H7 (cell line): ENCODE data around the gene SGMS1. TPM values are rescaled to one million over a fixed set of nuclear protein-coding genes. Genes with fewer than 3 reads are reported as not detected.
A peak's percentile ranks its signal among the peaks of the same experiment; 100 is the strongest.
"Not testable (repeated sequence)": the region's sequence is repeated elsewhere in the genome, so short reads cannot be mapped to it uniquely, and the experiment has no call there.

Source experiments
- DNase-seq: peaks from one replicate; pipeline ENCODE4 v3.0.0; 2012
- H3K27me3 ChIP-seq: 2 replicates; pipeline ENCODE4 v1.6.0; 2011; ENCODE audit warnings: mild to moderate bottlenecking, low read length; ENCODE audit not compliant: control insufficient read depth, insufficient read depth
- H3K36me3 ChIP-seq: replicated peaks from 2 replicates; pipeline ENCODE4 v1.5.1; 2011; ENCODE audit warnings: low read length; ENCODE audit not compliant: control insufficient read depth, insufficient read depth
- H3K4me3 ChIP-seq: 2 replicates; pipeline ENCODE4 v1.5.1; 2011; ENCODE audit warnings: low read depth, mild to moderate bottlenecking, control low read depth, low read length, moderate library complexity; ENCODE audit not compliant: insufficient read depth
- total RNA-seq: library from RNA; depleted of rRNA; stranded (reverse); fragments of >200 nt; shearing (Covaris generic); gene quantifications from 2 replicates; pipeline ENCODE4 v1.2.3, GENCODE V29; 2014

Gene SGMS1
- total RNA-seq, 1 experiment from 2014 or later: 19.4 TPM

- H3K36me3 ChIP-seq: no peaks in the 10 kb centered on the region
- no peak for DNase-seq
- H3K4me3 ChIP-seq: no peak overlapping the region
- no peaks in the 10 kb centered on the region for H3K27me3 ChIP-seq
These were observed 238.1 kb downstream of the SGMS1 start for GRCh38 chr10:50385624-50386023.

GRCh38 chr10:50384898-50385297 lies 238.9 kb downstream of the SGMS1 start:
- no peak for DNase-seq
- no peak overlapping the region for H3K4me3 ChIP-seq

DNA sequence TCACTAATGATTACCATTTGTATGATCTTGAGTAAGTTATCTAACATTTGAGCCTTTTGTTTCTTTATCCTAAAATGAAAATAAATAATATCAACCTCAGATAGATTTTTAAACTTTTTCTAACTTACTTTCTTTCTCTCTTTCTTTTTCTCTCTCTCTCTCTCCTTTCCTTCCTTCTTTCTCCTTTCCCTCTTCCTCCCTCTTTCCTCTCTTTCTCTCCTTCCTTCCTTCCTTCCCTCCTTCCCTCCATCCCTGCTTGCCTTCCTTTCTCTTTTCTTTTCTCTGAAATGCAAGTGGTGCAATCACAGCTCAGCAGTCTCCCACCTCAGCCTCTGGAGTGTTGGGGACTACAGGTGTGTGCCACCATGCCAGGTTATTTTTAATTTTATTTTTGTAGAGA lies 239.5 kb downstream of the SGMS1 start:
- DNase-seq: no peak
- no peak overlapping the region for H3K4me3 ChIP-seq
- H3K36me3 ChIP-seq: no peaks in the 10 kb centered on the region
- H3K27me3 ChIP-seq: no peaks in the 10 kb centered on the region

More at GRCh38 chr10:50384898-50385297, 238.9 kb downstream of the SGMS1 start:
- Histone ChIP-seq H3K36me3 (no peaks in the 10 kb centered on the region), H3K27me3 (no peaks in the 10 kb centered on the region)

DNA sequence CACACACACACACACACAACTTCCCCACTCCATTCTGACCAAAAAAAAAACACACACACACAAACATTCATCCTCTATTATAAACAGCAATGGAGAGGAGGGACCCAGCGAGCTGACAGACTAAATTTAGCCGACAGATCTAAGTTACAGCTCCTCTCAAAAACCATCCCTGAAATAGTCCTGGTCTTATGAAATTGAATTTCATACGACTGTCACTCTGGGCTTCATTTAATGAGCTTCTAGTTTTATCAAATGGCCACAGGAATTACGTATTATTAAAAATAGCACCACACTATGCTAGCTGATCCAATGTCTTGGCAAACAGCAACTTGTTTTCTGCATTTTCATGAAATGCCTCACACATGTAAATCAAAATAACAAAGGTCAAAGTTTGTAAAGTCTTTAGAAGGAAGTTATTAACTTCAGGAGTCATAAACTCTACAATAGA lies 241.2 kb downstream of the SGMS1 start:
- no peak for DNase-seq
- H3K36me3 ChIP-seq: no peaks in the 10 kb centered on the region
- H3K27me3 ChIP-seq: no peaks in the 10 kb centered on the region
- H3K4me3 ChIP-seq: no peak overlapping the region

- no peak for DNase-seq
- no peaks in the 10 kb centered on the region for H3K27me3 ChIP-seq
These were observed 242.1 kb downstream of the SGMS1 start for GRCh38 chr10:50381642-50382041.

GRCh38 chr10:50379616-50380015 lies 244.1 kb downstream of the SGMS1 start:
- Histone ChIP-seq H3K4me3 (no peak overlapping the region), H3K36me3 (no peaks in the 10 kb centered on the region; the same call in 1 of the 2 replicates), H3K27me3 (no peaks in the 10 kb centered on the region)
- DNase-seq: no peak

More at GRCh38 chr10:50381642-50382041, 242.1 kb downstream of the SGMS1 start:
- no peaks in the 10 kb centered on the region; the same call in 1 of the 2 replicates for H3K36me3 ChIP-seq
- H3K4me3 ChIP-seq: no peak overlapping the region

DNA sequence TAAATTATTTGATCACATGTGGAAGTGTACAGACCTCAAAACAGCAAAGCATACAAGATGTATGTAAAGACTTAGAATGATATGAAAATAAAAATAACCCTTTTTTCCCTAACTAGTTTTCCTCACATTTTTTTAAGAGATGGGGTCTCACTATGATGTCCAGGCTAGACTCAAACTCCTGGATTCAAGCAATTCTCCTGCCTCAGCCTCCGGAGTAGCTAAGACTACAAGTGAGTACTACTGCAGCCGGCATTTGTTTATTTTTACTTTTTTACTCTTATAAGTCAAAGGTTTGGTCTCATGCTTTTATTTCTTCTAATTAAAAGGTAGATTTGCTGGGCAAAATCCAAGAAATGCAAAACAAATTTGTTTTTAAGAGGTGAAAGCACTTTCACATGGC lies 248.0 kb downstream of the SGMS1 start:
- Histone ChIP-seq H3K4me3 (no peak overlapping the region), H3K36me3 (no peaks in the 10 kb centered on the region; the same call in 1 of the 2 replicates), H3K27me3 (no peaks in the 10 kb centered on the region)
- no peak for DNase-seq

DNA sequence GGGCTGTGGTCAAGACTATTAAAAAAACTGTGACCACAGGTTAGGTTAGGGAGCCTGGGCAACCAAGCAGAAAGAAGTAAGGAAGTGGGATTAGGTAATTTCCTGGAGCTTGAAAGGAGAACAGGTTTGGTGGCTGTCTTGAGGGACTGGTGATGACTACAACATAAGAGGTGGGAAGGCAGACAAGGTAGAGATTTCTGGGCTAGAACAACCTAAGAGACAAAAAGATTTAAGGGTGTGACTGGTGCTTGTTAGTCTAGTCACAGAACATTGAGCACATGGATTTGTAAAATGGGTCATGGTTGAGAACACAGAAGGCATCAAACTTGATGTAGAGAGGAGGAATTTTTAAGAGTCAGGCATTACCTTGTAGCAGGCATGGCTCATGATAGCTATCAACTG lies 248.7 kb downstream of the SGMS1 start:
- Histone ChIP-seq H3K4me3 (no peak overlapping the region), H3K27me3 (no peaks in the 10 kb centered on the region), H3K36me3 (no peaks in the 10 kb centered on the region; the same call in 1 of the 2 replicates)
- DNase-seq: no peak

- Histone ChIP-seq H3K27me3 (no peaks in the 10 kb centered on the region), H3K4me3 (no peak overlapping the region), H3K36me3 (no peaks in the 10 kb centered on the region; the same call in 1 of the 2 replicates)
- DNase-seq: no peak
These were observed 249.8 kb downstream of the SGMS1 start for GRCh38 chr10:50373821-50374501.

GRCh38 chr10:50369931-50370330 lies 253.8 kb downstream of the SGMS1 start:
- Histone ChIP-seq H3K36me3 (no peaks in the 10 kb centered on the region), H3K27me3 (no peaks in the 10 kb centered on the region), H3K4me3 (no peak overlapping the region)
- DNase-seq: no peak

- H3K4me3 ChIP-seq: no peak overlapping the region
- no peaks in the 10 kb centered on the region for H3K27me3 ChIP-seq
- DNase-seq: peak; percentile 31
- H3K36me3 ChIP-seq: no peaks in the 10 kb centered on the region
These were observed 256.0 kb downstream of the SGMS1 start for GRCh38 chr10:50367732-50368131.

DNA sequence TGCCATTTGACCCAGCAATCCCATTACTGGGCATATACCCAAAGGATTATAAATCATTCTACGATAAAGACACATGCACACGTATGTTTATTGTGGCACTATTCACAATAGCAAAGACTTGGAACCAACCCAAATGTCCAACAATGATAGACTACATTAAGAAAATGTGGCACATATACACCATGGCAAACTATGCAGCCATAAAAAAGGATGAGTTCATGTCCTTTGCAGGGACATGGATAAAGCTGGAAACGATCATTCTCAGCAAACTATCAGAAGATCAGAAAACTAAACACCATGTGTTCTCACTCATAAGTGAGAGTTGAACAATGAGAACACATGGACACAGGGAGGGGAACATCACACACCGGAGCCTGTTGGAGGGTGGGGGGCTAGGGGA lies 257.3 kb downstream of the SGMS1 start:
- H3K4me3 ChIP-seq, H3K27me3 ChIP-seq, DNase-seq, H3K36me3 ChIP-seq: not testable (repeated sequence)

DNA sequence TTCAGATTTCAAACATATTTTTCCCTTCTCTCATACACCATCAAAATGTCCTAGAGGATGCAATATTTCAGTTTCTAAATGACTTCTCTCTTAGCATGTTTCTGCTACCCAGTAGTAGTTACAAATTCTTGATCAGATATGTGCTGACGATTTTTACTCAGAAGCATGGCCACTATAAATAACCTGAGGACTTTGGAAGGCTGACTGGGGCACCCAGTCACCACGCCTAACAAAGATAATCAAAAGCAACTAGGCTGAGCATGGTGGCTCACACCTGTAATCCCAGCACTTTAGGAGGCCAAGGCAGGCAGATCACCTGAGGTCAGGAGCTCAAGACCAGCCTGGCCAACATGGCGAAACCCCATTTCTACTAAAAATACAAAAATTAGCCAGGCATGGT lies 259.0 kb downstream of the SGMS1 start:
- H3K4me3 ChIP-seq, H3K27me3 ChIP-seq, DNase-seq, H3K36me3 ChIP-seq: not testable (repeated sequence)

- DNase-seq: no peak
- no peak overlapping the region for H3K4me3 ChIP-seq
- no peaks in the 10 kb centered on the region for H3K36me3 ChIP-seq
- H3K27me3 ChIP-seq: no peaks in the 10 kb centered on the region
These were observed 261.1 kb downstream of the SGMS1 start for GRCh38 chr10:50362547-50363125.

GRCh38 chr10:50361946-50362345 lies 261.8 kb downstream of the SGMS1 start:
- no peak for DNase-seq
- H3K36me3 ChIP-seq: no peaks in the 10 kb centered on the region
- H3K4me3 ChIP-seq: no peak overlapping the region
- no peaks in the 10 kb centered on the region for H3K27me3 ChIP-seq
